Neuronal stem cell (in vitro differentiated cells): Measurements from ENCODE around the gene MID1.

Experiments
- DNase-seq: peaks from one replicate; pipeline ENCODE4 v3.0.0-alpha.2; 2013; ENCODE audit warnings: low spot score
- H2AFZ ChIP-seq: one replicate; pipeline ENCODE4 v1.6.1; 2013; ENCODE audit warnings: mild to moderate bottlenecking, low read length, inconsistent platforms
- H2AK5ac ChIP-seq: 2 replicates; pipeline ENCODE4 v1.6.1; 2013; ENCODE audit warnings: low read depth, mild to moderate bottlenecking, inconsistent platforms, low read length, moderate library complexity, mixed read lengths
- H2BK120ac ChIP-seq: 2 replicates; pipeline ENCODE4 v1.6.1; 2013; ENCODE audit warnings: low read depth, mild to moderate bottlenecking, inconsistent platforms, low read length, moderate library complexity, mixed read lengths
- H2BK12ac ChIP-seq: one replicate; pipeline ENCODE4 v1.6.1; 2013; ENCODE audit warnings: low read length, inconsistent platforms
- H2BK15ac ChIP-seq: 2 replicates; pipeline ENCODE4 v1.6.1; 2013; ENCODE audit warnings: mild to moderate bottlenecking, low read length, inconsistent platforms, mixed read lengths
- H2BK5ac ChIP-seq: one replicate; pipeline ENCODE4 v1.6.1; 2013; ENCODE audit warnings: inconsistent platforms, mild to moderate bottlenecking, low read length, moderate library complexity
- H3K14ac ChIP-seq: one replicate; pipeline ENCODE4 v1.6.1; 2013; ENCODE audit warnings: low read length, inconsistent platforms
- H3K18ac ChIP-seq: 2 replicates; pipeline ENCODE4 v1.6.1; 2013; ENCODE audit warnings: low read length, inconsistent platforms
- H3K23ac ChIP-seq: 2 replicates; pipeline ENCODE4 v1.6.1; 2013; ENCODE audit warnings: low read depth, mild to moderate bottlenecking, mixed read lengths, low read length, inconsistent platforms; ENCODE audit not compliant: poor library complexity
- H3K27ac ChIP-seq: replicated peaks from 3 replicates; pipeline ENCODE4 v1.5.1; 2013; ENCODE audit warnings: low read length, inconsistent platforms
- H3K27me3 ChIP-seq, 3 experiments: 2 replicates each; pipeline ENCODE4 v1.6.1; 2013; ENCODE audit warnings: low read length in 3 of 3, mild to moderate bottlenecking in 2 of 3, inconsistent platforms in 1 of 3, low read depth in 1 of 3, mixed read lengths in 1 of 3, moderate library complexity in 1 of 3; ENCODE audit not compliant: control insufficient read depth in 3 of 3, insufficient read depth in 3 of 3
- H3K36me3 ChIP-seq, 2 donors: replicated peaks in 1 of 2; 2 replicates each; pipeline ENCODE4 v1.6.1; 2013; ENCODE audit warnings: low read length in 2 of 2; ENCODE audit not compliant: control insufficient read depth in 2 of 2, insufficient read depth in 2 of 2
- H3K4ac ChIP-seq: 2 replicates; pipeline ENCODE4 v1.6.1; 2013; ENCODE audit warnings: inconsistent platforms, mild to moderate bottlenecking, low read length, moderate library complexity
- H3K4me1 ChIP-seq, 2 donors: 1 replicate in 1 of 2; 2 replicates in 1 of 2; pipeline ENCODE4 v1.6.1; 2013; ENCODE audit warnings: low read length in 2 of 2, low read depth in 1 of 2; ENCODE audit not compliant: control insufficient read depth in 2 of 2, insufficient read depth in 1 of 2
- H3K4me2 ChIP-seq: one replicate; pipeline ENCODE4 v1.6.1; 2013; ENCODE audit warnings: mild to moderate bottlenecking, low read length, inconsistent platforms; ENCODE audit not compliant: insufficient read depth, poor library complexity, severe bottlenecking
- H3K4me3 ChIP-seq, 2 donors: 2 replicates each; pipeline ENCODE4 v1.5.1; 2013; ENCODE audit warnings: low read length in 2 of 2, mild to moderate bottlenecking in 2 of 2, inconsistent platforms in 1 of 2, moderate library complexity in 1 of 2
- H3K79me1 ChIP-seq: one replicate; pipeline ENCODE4 v1.6.1; 2013; ENCODE audit warnings: low read depth, mild to moderate bottlenecking, inconsistent platforms, low read length, moderate library complexity
- H3K9ac ChIP-seq: one replicate; pipeline ENCODE4 v1.6.1; 2013; ENCODE audit warnings: mild to moderate bottlenecking, low read depth, low read length, inconsistent platforms; ENCODE audit not compliant: poor library complexity
- H3K9me3 ChIP-seq, 2 donors: replicated peaks in 1 of 2; 2 replicates each; pipeline versions ENCODE3 to v1.6.1; 2013; ENCODE audit warnings: low read length in 2 of 2, mild to moderate bottlenecking in 2 of 2, inconsistent platforms in 1 of 2, low read depth in 1 of 2, mixed read lengths in 1 of 2, moderate library complexity in 1 of 2; ENCODE audit not compliant: control insufficient read depth in 2 of 2, insufficient read depth in 1 of 2
- H4K8ac ChIP-seq: one replicate; pipeline ENCODE4 v1.6.1; 2013; ENCODE audit warnings: low read depth, mild to moderate bottlenecking, inconsistent platforms, low read length, moderate library complexity
- H4K91ac ChIP-seq: one replicate; pipeline ENCODE4 v1.6.1; 2013; ENCODE audit warnings: low read length, low read depth, mild to moderate bottlenecking, inconsistent platforms; ENCODE audit not compliant: poor library complexity
- WGBS, 2 donors: extraction: QIAGEN DNeasy Blood & Tissue Kit; methylation state at CpG; one replicate each; pipeline ENCODE4 v1.1.7; 2013; ENCODE audit warnings: missing lambda C conversion rate in 2 of 2, mixed read lengths in 1 of 2; ENCODE audit not compliant: insufficient read length in 2 of 2, insufficient replicate concordance in 1 of 2; ENCODE audit errors: extremely low coverage in 2 of 2; 5-methylcytosine and 5-hydroxymethylcytosine counted together

MID1 gene

GRCh38 chrX:10634392-10635161 lies 14.2 kb upstream of the MID1 start:
- Histone ChIP-seq H3K4me1 (peaks cover 0 to 22% of the 10 kb centered on the region in 2 donors), H3K4me3 (no peak overlapping the region), H3K14ac (no peak overlapping the region), H2BK5ac (no peak overlapping the region), H3K27ac (no peak overlapping the region), H3K23ac (no peak overlapping the region), H3K4me2 (no peak overlapping the region), H4K91ac (no peak overlapping the region), H3K79me1 (no peaks in the 10 kb centered on the region), H3K18ac (no peak overlapping the region), H3K4ac (no peak overlapping the region), H3K9ac (no peak overlapping the region), H4K8ac (no peak overlapping the region), H2BK15ac (no peak overlapping the region), H2AFZ (no peak overlapping the region), H2BK120ac (no peak overlapping the region), H3K9me3 (peaks cover 0 to 10% of the 10 kb centered on the region in 2 donors), H2BK12ac (no peak overlapping the region), H2AK5ac (no peak overlapping the region), H3K27me3 (no peaks in the 10 kb centered on the region), H3K36me3 (peaks cover 0 to 14% of the 10 kb centered on the region in 2 donors)
- no CpG with 5 or more reads among the region's 15 CpGs for WGBS, 2 donors
- DNase-seq = no peak

- no peak overlapping the region for H2BK120ac ChIP-seq
- H3K27ac ChIP-seq = no peak overlapping the region
- H3K4ac ChIP-seq = no peak overlapping the region
- no peak for DNase-seq
- no peak overlapping the region for H3K4me3 ChIP-seq
- peaks cover 0 to 10% of the 10 kb centered on the region in 2 donors for H3K9me3 ChIP-seq
- no peak overlapping the region for H2BK12ac ChIP-seq
- H3K18ac ChIP-seq = no peak overlapping the region
- no CpG with 5 or more reads among the region's 2 CpGs for WGBS, 2 donors
- H2AFZ ChIP-seq = no peak overlapping the region
- H3K4me2 ChIP-seq = no peak overlapping the region
- H3K79me1 ChIP-seq = no peaks in the 10 kb centered on the region
- no peak overlapping the region for H4K8ac ChIP-seq
- peaks cover 2 to 22% of the 10 kb centered on the region in 2 donors for H3K4me1 ChIP-seq
- no peak overlapping the region for H2AK5ac ChIP-seq
- H3K14ac ChIP-seq = no peak overlapping the region
- no peaks in the 10 kb centered on the region for H3K27me3 ChIP-seq
- H3K36me3 ChIP-seq = peaks cover 0 to 15% of the 10 kb centered on the region in 2 donors
- no peak overlapping the region for H2BK15ac ChIP-seq
- H3K23ac ChIP-seq = no peak overlapping the region
- no peak overlapping the region for H3K9ac ChIP-seq
- H2BK5ac ChIP-seq = no peak overlapping the region
- no peak overlapping the region for H4K91ac ChIP-seq
These were observed 13.3 kb upstream of the MID1 start for GRCh38 chrX:10633722-10634121.

GRCh38 chrX:10631416-10632145 lies 11.2 kb upstream of the MID1 start:
- no peak overlapping the region for H4K91ac ChIP-seq
- no peak overlapping the region for H4K8ac ChIP-seq
- H3K36me3 ChIP-seq = peaks cover 0 to 15% of the 10 kb centered on the region in 2 donors
- no peak overlapping the region for H3K4me3 ChIP-seq
- no peak for DNase-seq
- H3K27ac ChIP-seq = no peak overlapping the region
- WGBS, 2 donors = no CpG with 5 or more reads among the region's 7 CpGs
- no peak overlapping the region for H2BK120ac ChIP-seq
- peaks cover 2 to 20% of the 10 kb centered on the region in 2 donors for H3K4me1 ChIP-seq
- no peak overlapping the region for H3K23ac ChIP-seq
- no peak overlapping the region for H3K9ac ChIP-seq
- no peak overlapping the region for H3K14ac ChIP-seq
- H3K27me3 ChIP-seq = no peaks in the 10 kb centered on the region
- H2BK15ac ChIP-seq = no peak overlapping the region
- H2AK5ac ChIP-seq = no peak overlapping the region
- peaks cover 0 to 4% of the 10 kb centered on the region in 2 donors for H3K9me3 ChIP-seq
- no peaks in the 10 kb centered on the region for H3K79me1 ChIP-seq
- no peak overlapping the region for H3K4me2 ChIP-seq
- H2BK5ac ChIP-seq = no peak overlapping the region
- H2BK12ac ChIP-seq = no peak overlapping the region
- no peak overlapping the region for H2AFZ ChIP-seq
- no peak overlapping the region for H3K4ac ChIP-seq
- no peak overlapping the region for H3K18ac ChIP-seq

GRCh38 chrX:10630320-10630719 lies 9.9 kb upstream of the MID1 start:
- Histone ChIP-seq H2BK120ac (no peak overlapping the region), H3K4me1 (peaks cover 2 to 15% of the 10 kb centered on the region in 2 donors), H3K27ac (no peak overlapping the region), H3K9me3 (peaks cover 0 to 4% of the 10 kb centered on the region in 2 donors), H3K79me1 (no peaks in the 10 kb centered on the region), H2AFZ (no peak overlapping the region), H3K4me3 (no peak overlapping the region), H2BK15ac (no peak overlapping the region), H3K18ac (no peak overlapping the region), H4K8ac (no peak overlapping the region), H3K9ac (no peak overlapping the region), H4K91ac (no peak overlapping the region), H2BK12ac (no peak overlapping the region), H2BK5ac (no peak overlapping the region), H3K4me2 (no peak overlapping the region), H2AK5ac (no peak overlapping the region), H3K36me3 (peaks cover 0 to 15% of the 10 kb centered on the region in 2 donors), H3K27me3 (no peaks in the 10 kb centered on the region), H3K14ac (no peak overlapping the region), H3K4ac (no peak overlapping the region), H3K23ac (no peak overlapping the region)
- WGBS, 2 donors = no CpG with 5 or more reads among the region's 4 CpGs
- no peak for DNase-seq
